ENCODE results near the gene TRPT1. TPM values are rescaled to one million over a fixed set of nuclear protein-coding genes. Genes with fewer than 3 reads are reported as not detected.

TRPT1 gene
- total RNA-seq, 2 donors from 2014 or later, result 45.6 to 60.4 TPM

GRCh38 chr11:64245797-64246620 is 20.0 kb upstream of the TRPT1 start:
- Mint-ChIP-seq H3K27me3 (ENCODE audit: insufficient read depth) (no peaks in the 10 kb centered on the region), H3K9me3 (no peaks in the 10 kb centered on the region), H3K36me3 (ENCODE audit: low read depth) (peaks cover 16% of the 10 kb centered on the region), H3K4me3 (peak overlapping the region; percentile 86), H3K27ac (peak overlapping the region; percentile 88), H3K4me1 (peaks cover 28% of the 10 kb centered on the region)
- Histone ChIP-seq H3K27ac (ENCODE audit: low read depth, low read length) (peak overlapping the region; percentile 60), H3K9ac (ENCODE audit: extremely low read depth, low read length, poor library complexity, severe bottlenecking) (peak overlapping the region; percentile 82), H3K4me1 (ENCODE audit: control insufficient read depth, insufficient read depth, low read length) (peaks cover 15% of the 10 kb centered on the region), H3K9me3 (ENCODE audit: control insufficient read depth, low read length) (no peaks in the 10 kb centered on the region), H3K36me3 (ENCODE audit: control insufficient read depth, insufficient read depth, low read length) (peaks cover 20% of the 10 kb centered on the region), H3K4me3 (ENCODE audit: low read length) (peak overlapping the region; percentile 96), H3K27me3 (ENCODE audit: control insufficient read depth, insufficient read depth, low read length, poor library complexity, severe bottlenecking) (no peaks in the 10 kb centered on the region)
- WGBS, 2 experiments (ENCODE audit: insufficient coverage in 1 of 2, insufficient read length in 1 of 2), result 0% methylated on average over 16 to 46 of the region's 46 CpGs
- TF ChIP-seq CTCF (conservative IDR thresholded peaks at IDR 0.05), result no peak
- peak; percentile 80 for DNase-seq

GRCh38 chr11:64245401-64245796 is 19.4 kb upstream of the TRPT1 start:
- no peaks in the 10 kb centered on the region for H3K9me3 ChIP-seq (ENCODE audit: control insufficient read depth, low read length)
- Mint-ChIP-seq H3K36me3 (ENCODE audit: low read depth) (peaks cover 16% of the 10 kb centered on the region), H3K27me3 (ENCODE audit: insufficient read depth) (no peaks in the 10 kb centered on the region), H3K27ac (peak overlapping the region; percentile 88), H3K9me3 (no peaks in the 10 kb centered on the region), H3K4me3 (peak overlapping the region; percentile 86), H3K4me1 (peaks cover 27% of the 10 kb centered on the region)
- WGBS, 2 experiments (ENCODE audit: insufficient coverage in 1 of 2, insufficient read length in 1 of 2), result 35% methylated on average over 6 of the region's 6 CpGs; no CpG with 5 or more reads in 1 of the 2 experiments
- no peak overlapping the region for H3K27ac ChIP-seq (ENCODE audit: low read depth, low read length)
- peak overlapping the region; percentile 82 for H3K9ac ChIP-seq (ENCODE audit: extremely low read depth, low read length, poor library complexity, severe bottlenecking)
- H3K4me1 ChIP-seq (ENCODE audit: control insufficient read depth, insufficient read depth, low read length), result peaks cover 15% of the 10 kb centered on the region
- no peak for TF ChIP-seq CTCF (conservative IDR thresholded peaks at IDR 0.05)
- no peaks in the 10 kb centered on the region for H3K27me3 ChIP-seq (ENCODE audit: control insufficient read depth, insufficient read depth, low read length, poor library complexity, severe bottlenecking)
- DNase-seq, result no peak
- H3K36me3 ChIP-seq (ENCODE audit: control insufficient read depth, insufficient read depth, low read length), result peaks cover 20% of the 10 kb centered on the region
- H3K4me3 ChIP-seq (ENCODE audit: low read length), result peak overlapping the region; percentile 96

GRCh38 chr11:64244966-64245365 is 19.0 kb upstream of the TRPT1 start:
- Histone ChIP-seq H3K27ac (ENCODE audit: low read depth, low read length) (no peak overlapping the region), H3K27me3 (ENCODE audit: control insufficient read depth, insufficient read depth, low read length, poor library complexity, severe bottlenecking) (no peaks in the 10 kb centered on the region), H3K36me3 (ENCODE audit: control insufficient read depth, insufficient read depth, low read length) (peaks cover 20% of the 10 kb centered on the region), H3K9me3 (ENCODE audit: control insufficient read depth, low read length) (no peaks in the 10 kb centered on the region), H3K4me1 (ENCODE audit: control insufficient read depth, insufficient read depth, low read length) (peaks cover 15% of the 10 kb centered on the region), H3K4me3 (ENCODE audit: low read length) (peak overlapping the region; percentile 96), H3K9ac (ENCODE audit: extremely low read depth, low read length, poor library complexity, severe bottlenecking) (peak overlapping the region; percentile 82)
- no peak for DNase-seq
- no peak overlapping the region for H3K27ac Mint-ChIP-seq
- H3K9me3 Mint-ChIP-seq, result no peaks in the 10 kb centered on the region
- H3K27me3 Mint-ChIP-seq (ENCODE audit: insufficient read depth), result no peaks in the 10 kb centered on the region
- H3K36me3 Mint-ChIP-seq (ENCODE audit: low read depth), result peaks cover 16% of the 10 kb centered on the region
- H3K4me1 Mint-ChIP-seq, result peaks cover 29% of the 10 kb centered on the region
- WGBS, 2 experiments (ENCODE audit: insufficient coverage in 1 of 2, insufficient read length in 1 of 2), result 83% methylated on average over 6 of the region's 6 CpGs; no CpG with 5 or more reads in 1 of the 2 experiments
- no peak for TF ChIP-seq CTCF (conservative IDR thresholded peaks at IDR 0.05)
- H3K4me3 Mint-ChIP-seq, result peak overlapping the region; percentile 86
